Stimulated activated naive CD8-positive, alpha-beta T cell treated with anti-CD3 and anti-CD28 coated beads, Interleukin-15, Interleukin-2, amounts not matched to agents 100 ng/mL and 50 ng/mL, for 24 hours (primary cell): ENCODE measurements around the gene ABCG4.
A peak's percentile ranks its signal among the peaks of the same experiment; 100 is the strongest.

Experiments
- H3K27ac Mint-ChIP-seq: one replicate; pipeline ENCODE4 v1.8.0; 2021; ENCODE audit warnings: mild to moderate bottlenecking, mixed read lengths
- H3K27me3 Mint-ChIP-seq: one replicate; pipeline ENCODE4 v1.8.0; 2021; ENCODE audit warnings: mixed read lengths
- H3K36me3 Mint-ChIP-seq: one replicate; pipeline ENCODE4 v1.8.0; 2021; ENCODE audit warnings: low read depth, mixed read lengths
- H3K4me1 Mint-ChIP-seq: one replicate; pipeline ENCODE4 v1.8.0; 2021; ENCODE audit warnings: low read depth, mixed read lengths
- H3K4me3 Mint-ChIP-seq: one replicate; pipeline ENCODE4 v1.8.0; 2021; ENCODE audit warnings: mild to moderate bottlenecking, mixed read lengths
- H3K9me3 Mint-ChIP-seq: one replicate; pipeline ENCODE4 v1.8.0; 2021; ENCODE audit warnings: mixed read lengths

Gene ABCG4

DNA sequence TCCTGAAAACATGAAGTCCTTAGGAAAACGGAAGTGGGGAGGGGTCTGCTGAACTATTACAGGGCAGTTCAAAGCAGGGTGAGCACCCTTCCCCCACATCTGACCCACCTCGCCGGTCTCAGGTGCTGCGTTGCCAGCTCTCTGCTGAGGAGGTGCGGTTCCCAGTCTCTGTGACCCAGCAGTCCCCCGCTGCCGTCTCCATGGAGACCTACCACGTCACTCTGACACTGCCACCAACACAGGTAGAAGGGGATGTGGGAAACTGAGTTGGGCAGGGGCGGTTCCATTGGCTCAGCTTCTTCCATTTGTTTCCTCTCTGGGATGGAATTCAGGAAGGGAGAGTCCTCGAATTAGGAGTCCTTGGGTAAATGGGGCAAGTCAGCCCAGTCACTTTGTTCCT lies 38.4 kb upstream of the ABCG4 start:
- Mint-ChIP-seq H3K27ac (no peak overlapping the region), H3K9me3 (no peaks in the 10 kb centered on the region), H3K27me3 (no peaks in the 10 kb centered on the region), H3K4me3 (no peak overlapping the region), H3K36me3 (peaks cover 37% of the 10 kb centered on the region), H3K4me1 (peaks cover 44% of the 10 kb centered on the region)

DNA sequence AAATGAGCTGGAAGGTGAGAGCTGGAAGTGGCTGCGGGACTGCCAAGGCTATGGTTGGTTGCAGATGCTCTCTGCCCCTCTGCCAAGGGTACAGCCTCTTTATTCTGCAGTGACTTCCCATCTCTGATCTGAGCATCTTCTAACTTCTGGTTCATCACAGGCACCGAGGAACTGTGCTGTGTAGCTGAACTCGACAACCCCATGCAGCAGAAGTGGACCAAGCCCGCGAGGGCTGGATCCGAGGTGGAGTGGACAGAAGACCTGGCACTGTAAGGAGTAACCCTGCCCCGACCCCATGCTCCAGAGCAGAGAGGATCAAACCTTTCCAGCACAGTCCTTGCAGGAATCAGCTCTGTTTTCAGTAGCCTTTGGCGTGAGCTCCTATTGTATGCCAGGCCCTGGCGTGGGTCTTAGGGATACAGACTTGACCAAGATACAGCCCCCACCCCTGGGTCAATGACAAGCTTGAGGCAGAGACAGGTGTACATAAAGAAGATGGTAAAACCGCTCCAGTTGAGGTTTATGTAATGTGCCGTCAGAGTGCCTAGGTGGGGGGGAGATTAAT lies 37.4 kb upstream of the ABCG4 start:
- H3K4me1 Mint-ChIP-seq, result peaks cover 45% of the 10 kb centered on the region
- no peak overlapping the region for H3K4me3 Mint-ChIP-seq
- no peaks in the 10 kb centered on the region for H3K9me3 Mint-ChIP-seq
- H3K27ac Mint-ChIP-seq, result no peak overlapping the region
- peaks cover 44% of the 10 kb centered on the region for H3K36me3 Mint-ChIP-seq
- no peaks in the 10 kb centered on the region for H3K27me3 Mint-ChIP-seq

DNA sequence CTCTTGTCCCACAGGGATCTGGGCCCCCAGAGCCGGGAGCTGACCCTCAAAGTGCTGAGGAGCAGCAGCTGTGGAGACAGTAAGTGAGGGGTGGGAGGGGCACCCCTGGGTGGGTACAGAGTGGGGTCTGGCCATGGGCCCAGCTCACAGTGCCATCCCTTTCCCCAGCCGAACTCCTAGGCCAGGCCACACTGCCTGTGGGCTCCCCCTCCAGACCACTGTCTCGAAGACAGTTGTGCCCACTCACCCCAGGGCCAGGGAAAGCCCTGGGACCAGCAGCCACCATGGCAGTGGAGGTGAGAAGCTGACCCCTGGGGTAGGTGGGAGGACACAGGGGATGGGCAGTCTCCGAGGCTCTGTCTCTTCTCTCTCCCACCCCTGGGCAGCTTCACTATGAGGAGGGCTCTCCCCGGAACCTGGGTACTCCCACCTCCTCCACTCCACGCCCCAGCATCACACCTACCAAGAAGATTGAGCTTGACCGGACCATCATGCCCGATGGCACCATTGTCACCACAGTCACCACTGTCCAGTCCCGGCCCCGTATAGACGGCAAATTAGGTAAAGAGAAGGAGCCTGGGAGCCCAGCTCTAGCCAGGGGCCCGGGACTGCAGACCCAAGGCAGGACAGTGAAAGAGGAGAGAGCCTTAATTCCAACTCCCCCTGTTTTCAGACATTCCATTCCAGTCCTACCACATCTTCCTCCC lies 36.4 kb upstream of the ABCG4 start:
- H3K4me3 Mint-ChIP-seq, result no peak overlapping the region
- no peaks in the 10 kb centered on the region for H3K27me3 Mint-ChIP-seq
- peaks cover 39% of the 10 kb centered on the region for H3K4me1 Mint-ChIP-seq
- no peak overlapping the region for H3K27ac Mint-ChIP-seq
- H3K9me3 Mint-ChIP-seq, result no peaks in the 10 kb centered on the region
- H3K36me3 Mint-ChIP-seq, result peaks cover 51% of the 10 kb centered on the region

DNA sequence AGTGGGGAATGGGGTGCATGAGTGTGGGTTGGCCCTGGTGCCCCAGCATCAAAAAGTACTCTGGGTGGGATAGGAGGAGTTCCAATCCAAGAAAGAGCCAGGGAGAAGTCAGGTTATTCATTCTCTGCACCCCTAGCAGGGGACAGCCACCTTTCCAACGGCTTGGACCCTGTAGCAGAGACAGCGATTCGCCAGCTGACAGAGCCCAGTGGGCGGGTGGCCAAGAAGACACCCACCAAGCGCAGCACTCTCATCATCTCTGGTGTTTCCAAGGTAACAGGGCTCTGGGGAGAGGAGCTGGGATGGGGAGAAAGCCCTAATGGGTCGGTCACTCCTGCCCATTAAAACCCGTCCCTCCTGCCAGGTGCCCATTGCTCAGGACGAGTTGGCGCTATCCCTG lies 35.1 kb upstream of the ABCG4 start:
- Mint-ChIP-seq H3K4me1 (peaks cover 33% of the 10 kb centered on the region), H3K36me3 (peaks cover 58% of the 10 kb centered on the region), H3K27me3 (no peaks in the 10 kb centered on the region), H3K9me3 (no peaks in the 10 kb centered on the region), H3K4me3 (no peak overlapping the region), H3K27ac (no peak overlapping the region)

DNA sequence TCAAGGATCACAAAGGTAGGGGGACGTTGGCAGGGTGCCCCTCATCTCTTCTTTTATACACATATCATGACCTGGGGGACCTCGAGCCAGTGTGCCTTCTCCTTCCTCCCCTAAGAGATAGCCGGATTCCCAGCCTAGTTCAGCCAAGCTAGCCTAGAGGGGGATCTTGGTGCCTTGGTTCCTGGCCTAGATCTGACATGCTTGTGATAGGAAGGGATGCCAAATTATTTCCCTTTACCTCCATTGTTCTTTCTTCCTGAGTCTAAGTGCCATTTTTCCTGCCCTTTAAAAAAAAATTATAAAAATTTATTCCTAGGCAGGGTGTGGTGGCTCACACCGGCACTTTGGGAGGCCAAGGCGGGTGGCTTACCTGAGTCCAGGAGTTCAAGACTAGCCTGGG lies 34.5 kb upstream of the ABCG4 start:
- no peaks in the 10 kb centered on the region for H3K9me3 Mint-ChIP-seq
- H3K4me1 Mint-ChIP-seq, result peaks cover 27% of the 10 kb centered on the region
- H3K27ac Mint-ChIP-seq, result no peak overlapping the region
- H3K27me3 Mint-ChIP-seq, result no peaks in the 10 kb centered on the region
- H3K4me3 Mint-ChIP-seq, result no peak overlapping the region
- peaks cover 58% of the 10 kb centered on the region for H3K36me3 Mint-ChIP-seq

DNA sequence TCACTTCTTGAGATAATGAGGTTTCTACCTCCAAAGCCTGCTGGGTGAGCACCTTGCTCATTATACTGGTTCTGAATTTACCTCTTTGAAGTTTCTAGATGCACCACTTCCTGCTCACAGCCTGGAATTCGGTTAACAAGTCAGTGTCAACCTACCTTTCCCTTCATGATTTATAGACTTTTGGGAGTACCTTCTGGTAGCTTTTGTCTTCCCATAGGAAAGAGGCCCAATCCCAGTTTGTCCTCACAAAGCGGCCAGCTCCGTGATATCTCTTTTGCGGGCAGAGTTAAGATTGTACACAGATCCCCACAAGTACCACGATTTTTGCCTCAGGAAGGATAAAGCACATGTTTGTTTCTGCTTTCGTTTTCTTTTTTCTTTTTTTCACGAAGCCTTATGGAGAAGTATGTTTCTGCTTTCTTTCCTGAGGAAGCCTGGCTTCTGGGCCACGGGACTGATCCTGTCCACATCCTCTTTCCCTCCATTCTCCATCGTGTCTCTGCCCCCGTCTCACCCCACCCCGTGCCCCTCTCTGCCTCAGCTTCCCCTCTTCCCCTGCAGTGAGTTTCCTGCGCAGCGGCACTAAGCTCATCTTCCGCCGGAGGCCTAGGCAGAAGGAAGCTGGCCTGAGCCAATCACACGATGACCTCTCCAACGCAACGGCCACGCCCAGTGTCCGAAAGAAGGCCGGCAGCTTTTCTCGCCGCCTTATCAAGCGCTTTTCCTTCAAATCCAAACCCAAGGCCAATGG lies 33.2 kb upstream of the ABCG4 start:
- Mint-ChIP-seq H3K4me3 (peak overlapping the region; percentile 69), H3K36me3 (peaks cover 51% of the 10 kb centered on the region)

DNA sequence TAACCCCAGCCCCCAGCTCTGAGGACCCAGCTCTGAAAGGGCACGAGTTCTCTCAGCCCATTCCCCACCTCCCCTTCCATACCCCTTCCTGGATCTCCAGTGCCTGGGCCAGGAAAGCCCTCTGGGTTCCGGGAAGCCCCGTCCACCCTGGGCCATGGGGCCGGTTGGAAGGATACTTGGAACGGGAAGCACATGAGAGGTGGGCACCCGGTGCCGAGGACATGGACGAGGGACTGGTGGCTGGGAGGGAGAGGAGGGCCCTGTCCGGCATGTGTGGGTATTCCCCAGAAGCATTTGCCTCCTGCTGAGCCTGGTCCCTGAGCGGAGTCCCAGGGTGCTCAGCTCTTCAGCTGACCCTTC lies 32.6 kb upstream of the ABCG4 start:
- Mint-ChIP-seq H3K36me3 (peaks cover 49% of the 10 kb centered on the region), H3K4me1 (peaks cover 28% of the 10 kb centered on the region), H3K4me3 (no peak overlapping the region), H3K27me3 (no peaks in the 10 kb centered on the region), H3K9me3 (no peaks in the 10 kb centered on the region), H3K27ac (peak overlapping the region; percentile 89)

More for the DNA sequence above, 33.2 kb upstream of the ABCG4 start:
- no peaks in the 10 kb centered on the region for H3K27me3 Mint-ChIP-seq
- H3K9me3 Mint-ChIP-seq, result no peaks in the 10 kb centered on the region
- peaks cover 23% of the 10 kb centered on the region for H3K4me1 Mint-ChIP-seq
- H3K27ac Mint-ChIP-seq, result peak overlapping the region; percentile 89

DNA sequence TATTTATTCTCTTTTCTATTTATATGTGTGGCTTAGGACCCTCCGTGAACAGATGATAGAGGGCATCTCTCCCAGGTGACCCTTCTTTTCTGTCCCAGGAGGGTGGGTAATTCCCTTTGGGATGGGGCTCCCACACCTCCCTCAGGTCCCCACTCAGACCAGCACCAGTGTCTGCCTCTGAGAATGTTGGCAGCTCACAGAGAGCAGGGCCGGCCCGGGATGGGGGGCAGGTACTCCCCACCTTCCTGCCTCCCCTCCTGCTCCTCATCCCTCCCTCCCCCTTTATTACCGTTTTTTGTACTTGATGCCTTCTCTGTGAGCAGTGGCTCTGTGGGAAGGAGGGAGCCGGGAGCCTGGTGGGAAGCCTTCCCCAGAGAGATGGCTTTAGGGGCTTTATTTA lies 32.3 kb upstream of the ABCG4 start:
- H3K9me3 Mint-ChIP-seq, result no peaks in the 10 kb centered on the region
- H3K36me3 Mint-ChIP-seq, result peaks cover 45% of the 10 kb centered on the region
- H3K27me3 Mint-ChIP-seq, result no peaks in the 10 kb centered on the region
- H3K27ac Mint-ChIP-seq, result peak overlapping the region; percentile 39
- H3K4me3 Mint-ChIP-seq, result no peak overlapping the region
- peaks cover 28% of the 10 kb centered on the region for H3K4me1 Mint-ChIP-seq

DNA sequence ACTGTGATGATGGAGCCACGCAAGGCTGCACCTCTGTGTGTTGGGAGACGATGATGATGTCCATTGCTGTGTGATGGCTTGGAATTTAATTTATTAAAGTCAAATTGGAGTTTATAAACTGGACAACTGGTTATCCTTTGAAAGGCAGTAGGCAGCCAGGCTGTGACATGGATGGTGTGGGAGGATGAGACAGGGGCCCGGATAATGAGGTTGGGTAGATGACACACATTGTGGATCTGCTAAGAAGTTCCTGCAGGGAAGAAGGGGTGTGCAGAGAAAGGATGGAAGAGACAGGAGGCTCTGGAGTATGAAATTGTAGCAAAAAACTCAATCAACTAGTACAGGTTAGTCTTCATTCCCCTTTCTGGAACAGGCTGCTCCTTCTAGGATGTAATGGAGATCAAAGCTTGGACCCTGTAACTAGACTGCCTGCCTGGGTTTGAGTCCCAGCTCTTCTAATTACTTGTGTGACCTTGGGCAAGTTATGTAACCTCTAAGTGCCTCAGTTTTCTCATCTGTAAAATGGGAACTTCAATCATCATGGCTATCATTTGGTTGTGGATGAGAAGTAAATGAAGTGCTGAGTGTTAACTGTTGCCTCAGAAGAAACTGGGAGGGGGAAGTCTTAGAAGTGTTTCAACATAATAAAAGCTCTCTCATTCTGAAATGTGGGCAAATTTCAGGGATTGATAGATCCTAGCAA lies 31.7 kb upstream of the ABCG4 start:
- no peaks in the 10 kb centered on the region for H3K9me3 Mint-ChIP-seq
- H3K36me3 Mint-ChIP-seq, result peaks cover 41% of the 10 kb centered on the region
- no peak overlapping the region for H3K27ac Mint-ChIP-seq
- H3K4me1 Mint-ChIP-seq, result peaks cover 31% of the 10 kb centered on the region
- H3K27me3 Mint-ChIP-seq, result no peaks in the 10 kb centered on the region
- no peak overlapping the region for H3K4me3 Mint-ChIP-seq

DNA sequence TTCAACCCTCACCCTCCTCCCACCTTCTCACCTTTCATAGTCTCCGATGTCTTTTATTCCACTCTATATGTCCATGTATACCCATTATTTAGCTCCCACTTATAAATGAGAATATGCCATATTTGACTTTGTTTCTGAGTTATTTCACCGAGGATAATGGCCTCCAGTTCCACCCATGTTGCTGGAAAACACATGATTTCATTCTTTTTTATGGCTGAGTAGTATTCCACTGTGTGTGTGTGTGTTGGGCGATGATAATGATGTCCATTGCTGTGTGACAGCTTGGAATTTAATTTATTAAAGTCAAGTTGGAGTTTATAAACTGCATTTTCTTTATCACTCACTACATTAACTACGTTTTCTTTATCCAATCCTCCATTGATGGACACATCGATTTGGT lies 30.6 kb upstream of the ABCG4 start:
- no peak overlapping the region for H3K27ac Mint-ChIP-seq
- H3K4me1 Mint-ChIP-seq, result peaks cover 40% of the 10 kb centered on the region
- H3K36me3 Mint-ChIP-seq, result peaks cover 37% of the 10 kb centered on the region
- H3K27me3 Mint-ChIP-seq, result no peaks in the 10 kb centered on the region
- H3K9me3 Mint-ChIP-seq, result no peaks in the 10 kb centered on the region
- no peak overlapping the region for H3K4me3 Mint-ChIP-seq

DNA sequence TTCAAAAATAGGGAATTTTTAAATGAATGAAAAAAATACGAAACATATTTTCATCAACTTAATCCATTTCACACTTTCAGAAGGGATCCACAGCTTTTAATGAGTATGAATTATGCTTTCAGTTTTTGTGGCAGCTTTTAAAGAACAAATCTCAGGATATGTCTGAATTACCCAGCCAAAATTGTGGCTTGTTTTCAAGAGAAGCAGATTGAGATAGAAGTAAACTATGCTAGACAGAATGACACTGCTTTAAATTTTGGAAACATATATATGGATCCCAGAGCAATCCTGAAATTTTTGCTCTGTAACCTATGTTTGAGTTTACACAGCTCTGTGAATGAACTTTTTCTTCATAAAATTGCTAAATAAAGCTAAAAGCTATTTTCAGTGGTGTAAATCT lies 29.9 kb upstream of the ABCG4 start:
- peaks cover 36% of the 10 kb centered on the region for H3K36me3 Mint-ChIP-seq
- H3K4me1 Mint-ChIP-seq, result peaks cover 40% of the 10 kb centered on the region
- H3K27me3 Mint-ChIP-seq, result no peaks in the 10 kb centered on the region
- no peak overlapping the region for H3K4me3 Mint-ChIP-seq
- no peak overlapping the region for H3K27ac Mint-ChIP-seq
- no peaks in the 10 kb centered on the region for H3K9me3 Mint-ChIP-seq

DNA sequence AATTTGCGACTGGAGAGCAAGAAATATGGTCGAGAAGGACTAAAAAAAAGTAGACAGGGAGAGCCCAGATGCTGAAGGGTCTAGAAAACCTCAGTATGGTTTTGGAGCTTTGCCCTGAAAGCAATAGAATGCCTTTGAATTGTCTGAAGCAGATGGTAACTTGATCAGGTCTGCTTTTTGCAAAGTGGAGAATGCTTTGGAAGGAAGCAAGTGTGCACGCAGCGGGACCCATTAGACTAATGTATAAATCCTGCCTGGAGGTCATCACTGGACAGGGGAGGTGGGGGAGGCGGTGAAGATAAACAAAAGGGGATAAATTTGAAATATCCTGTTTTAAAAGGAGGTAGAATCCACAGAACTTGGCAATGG lies 28.2 kb upstream of the ABCG4 start:
- H3K36me3 Mint-ChIP-seq, result peaks cover 29% of the 10 kb centered on the region
- peak overlapping the region; percentile 91 for H3K27ac Mint-ChIP-seq
- no peaks in the 10 kb centered on the region for H3K27me3 Mint-ChIP-seq
- peak overlapping the region; percentile 97 for H3K4me3 Mint-ChIP-seq
- H3K9me3 Mint-ChIP-seq, result no peaks in the 10 kb centered on the region
- peaks cover 33% of the 10 kb centered on the region for H3K4me1 Mint-ChIP-seq

DNA sequence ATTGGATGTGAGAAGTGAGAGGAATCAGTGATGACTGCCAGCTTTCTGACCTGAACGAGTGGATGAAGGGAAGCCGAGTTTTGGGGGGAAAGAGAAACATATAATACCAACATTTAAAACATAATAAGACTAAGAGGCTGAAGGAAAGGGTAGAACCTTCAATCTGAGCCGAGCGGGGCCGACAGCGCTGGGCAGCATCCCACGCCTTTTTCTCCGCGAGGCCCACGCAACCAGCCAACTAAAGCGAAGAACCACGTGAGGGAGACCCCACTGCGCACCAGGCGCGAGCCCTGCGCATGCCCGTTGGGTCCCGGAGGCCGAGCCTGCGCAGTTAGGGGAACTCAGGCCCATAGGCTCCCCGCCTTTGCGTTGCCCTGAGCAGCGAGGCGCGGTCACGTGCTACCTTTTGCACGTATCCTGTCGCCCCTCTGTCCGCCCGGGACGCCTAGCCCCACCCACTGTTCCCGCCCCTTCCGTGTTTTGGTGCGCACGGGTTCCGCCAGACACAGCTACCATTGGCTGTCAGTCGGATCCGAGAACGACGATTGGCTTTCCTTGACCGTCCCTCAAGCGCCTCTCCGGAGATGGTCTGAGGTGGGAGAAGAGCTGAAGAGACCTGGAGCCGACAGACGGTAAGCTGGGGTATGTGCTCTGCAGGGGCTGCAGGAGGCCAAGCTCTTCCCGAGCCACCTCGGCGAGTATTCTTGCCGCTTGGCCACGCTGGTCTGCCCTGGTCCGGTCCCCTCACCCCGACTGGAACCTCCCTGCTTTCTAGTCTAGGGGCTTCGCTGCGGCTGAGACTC lies 27.6 kb upstream of the ABCG4 start, which contains the start of gene HINFP:
TSS of gene HINFP (plus strand) at position 573 of the 803 bp plus-strand sequence. CDS start 5,365 bp downstream, outside the sequence.
- Mint-ChIP-seq H3K9me3 (no peaks in the 10 kb centered on the region), H3K27me3 (no peaks in the 10 kb centered on the region)

DNA sequence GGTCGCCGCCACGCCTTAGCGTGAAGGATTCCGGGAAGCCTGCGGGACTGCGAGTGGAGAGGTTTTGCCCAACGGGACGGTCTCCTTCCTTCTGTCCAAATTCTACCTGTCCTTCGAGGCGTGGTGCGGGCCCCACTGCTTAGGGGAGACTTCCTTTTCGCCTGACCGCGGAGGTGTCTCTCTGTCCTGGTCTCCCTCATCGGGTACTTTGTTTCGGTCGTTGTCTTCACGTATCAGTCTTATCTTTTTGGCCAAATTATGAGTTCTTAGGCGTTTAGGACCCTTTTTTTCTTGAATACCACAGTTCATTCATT lies 27.1 kb upstream of the ABCG4 start:
- peaks cover 30% of the 10 kb centered on the region for H3K4me1 Mint-ChIP-seq
- H3K36me3 Mint-ChIP-seq, result peaks cover 25% of the 10 kb centered on the region
- no peaks in the 10 kb centered on the region for H3K27me3 Mint-ChIP-seq
- no peaks in the 10 kb centered on the region for H3K9me3 Mint-ChIP-seq
- H3K27ac Mint-ChIP-seq, result peak overlapping the region; percentile 87
- H3K4me3 Mint-ChIP-seq, result peak overlapping the region; percentile 97

More for the DNA sequence above, 27.6 kb upstream of the ABCG4 start, which contains the start of gene HINFP:
- peak within 1 kb of the TSS; percentile 97 for H3K4me3 Mint-ChIP-seq
- peaks cover 24% of the 10 kb centered on the region for H3K36me3 Mint-ChIP-seq
- H3K4me1 Mint-ChIP-seq, result peaks cover 28% of the 10 kb centered on the region
- peak within 1 kb of the TSS; percentile 91 for H3K27ac Mint-ChIP-seq
